WERI-Rb-1 (cell line): ENCODE results near the gene PDE8B.
"Not testable (repeated sequence)": the region's sequence is repeated elsewhere in the genome, so short reads cannot be mapped to it uniquely, and the experiment has no call there.

ENCODE experiments used
- DNase-seq: peaks from one replicate; pipeline ENCODE4 v3.0.0-alpha.2; 2020
- H3K27ac ChIP-seq: fragments of 250-450 bp; sonication (Bioruptor Pico); 2 replicates; pipeline ENCODE4 v1.5.1; 2020; ENCODE audit warnings: mild to moderate bottlenecking, moderate library complexity
- H3K27me3 ChIP-seq: fragments of 250-450 bp; sonication (Bioruptor Pico); 2 replicates; pipeline ENCODE4 v1.5.1; 2021; ENCODE audit warnings: mild to moderate bottlenecking, low read depth, moderate library complexity; ENCODE audit not compliant: insufficient read depth, severe bottlenecking
- H3K36me3 ChIP-seq: fragments of 250-450 bp; sonication (Bioruptor Pico); 2 replicates; pipeline ENCODE4 v1.5.1; 2020; ENCODE audit warnings: mild to moderate bottlenecking, moderate library complexity
- H3K4me3 ChIP-seq: 2 replicates; pipeline ENCODE4 v1.5.1; 2011; ENCODE audit warnings: low read depth, mild to moderate bottlenecking, control low read depth, low read length
- H3K9me3 ChIP-seq: fragments of 250-450 bp; sonication (Bioruptor Pico); 2 replicates; pipeline ENCODE4 v1.5.1; 2021; ENCODE audit warnings: mild to moderate bottlenecking, moderate library complexity; ENCODE audit not compliant: severe bottlenecking
- CTCF ChIP-seq: IDR thresholded peaks from 2 replicates; pipeline ENCODE4 v1.5.1; 2011; ENCODE audit warnings: low read depth, mild to moderate bottlenecking, control low read depth, inconsistent platforms, low read length

The PDE8B gene

GRCh38 chr5:77369566-77369965 is 159.1 kb downstream of the PDE8B start:
- TF ChIP-seq CTCF, result no peak
- Histone ChIP-seq H3K36me3 (no peaks in the 10 kb centered on the region), H3K4me3 (no peak overlapping the region), H3K9me3 (no peaks in the 10 kb centered on the region), H3K27me3 (no peaks in the 10 kb centered on the region), H3K27ac (no peak overlapping the region)
- no peak for DNase-seq

- H3K36me3 ChIP-seq, result no peaks in the 10 kb centered on the region
- no peaks in the 10 kb centered on the region for H3K27me3 ChIP-seq
- H3K9me3 ChIP-seq, result no peaks in the 10 kb centered on the region
- no peak for TF ChIP-seq CTCF
- DNase-seq, result peak; percentile 52
- H3K27ac ChIP-seq, result no peak overlapping the region
- H3K4me3 ChIP-seq, result no peak overlapping the region
These were observed 164.2 kb downstream of the PDE8B start for GRCh38 chr5:77374686-77375085.

- no peak overlapping the region for H3K27ac ChIP-seq
- DNase-seq, result no peak
- H3K36me3 ChIP-seq, result no peaks in the 10 kb centered on the region
- H3K4me3 ChIP-seq, result no peak overlapping the region
- no peaks in the 10 kb centered on the region for H3K27me3 ChIP-seq
- TF ChIP-seq CTCF, result no peak
- no peaks in the 10 kb centered on the region for H3K9me3 ChIP-seq
These were observed 166.3 kb downstream of the PDE8B start for GRCh38 chr5:77376609-77377300.

DNA sequence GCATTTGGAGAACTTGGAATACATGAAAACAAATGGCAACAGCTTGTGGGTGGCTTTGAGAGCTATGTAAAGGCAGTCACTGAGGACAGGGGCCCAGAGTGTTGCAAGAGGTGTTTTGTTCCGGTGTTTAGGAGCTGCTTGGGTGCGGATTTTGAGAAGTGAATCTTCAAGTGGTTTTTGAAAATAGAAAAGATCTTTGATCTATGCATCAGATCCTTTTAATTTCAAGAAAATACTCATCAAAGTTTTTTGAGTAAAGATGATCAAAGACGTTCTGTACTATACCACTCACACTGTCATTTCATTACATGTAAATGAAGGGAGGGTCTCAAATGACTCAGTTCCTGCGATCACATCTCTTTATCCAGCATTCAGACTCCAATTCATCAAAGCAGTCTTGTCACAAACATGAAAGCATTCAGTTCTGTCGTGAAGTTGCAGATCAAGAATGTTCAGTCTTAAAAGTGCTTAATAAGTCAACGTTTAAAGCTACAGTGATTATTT is 169.1 kb downstream of the PDE8B start:
- no peak for DNase-seq
- no peaks in the 10 kb centered on the region for H3K36me3 ChIP-seq
- H3K9me3 ChIP-seq, result no peaks in the 10 kb centered on the region
- no peak overlapping the region for H3K4me3 ChIP-seq
- no peaks in the 10 kb centered on the region for H3K27me3 ChIP-seq
- TF ChIP-seq CTCF, result no peak
- no peak overlapping the region for H3K27ac ChIP-seq

DNA sequence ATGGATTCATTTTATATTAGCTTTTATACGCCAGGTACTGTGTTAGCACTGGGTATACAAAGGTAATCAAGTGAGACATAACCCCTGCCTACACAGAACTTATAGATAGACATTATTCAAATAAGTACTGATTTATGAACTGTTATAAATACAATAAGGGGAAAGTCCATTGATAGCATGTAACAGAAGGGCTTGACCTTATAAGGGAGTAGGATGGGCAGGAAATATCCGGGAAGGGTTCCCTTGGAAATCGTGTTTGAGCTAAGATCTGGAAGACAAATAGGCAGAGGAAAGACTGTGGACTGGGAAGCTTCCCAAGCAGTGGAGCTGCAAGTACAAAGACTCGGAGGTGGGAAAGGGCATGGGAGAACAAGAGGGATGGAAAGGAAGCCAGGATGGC is 170.2 kb downstream of the PDE8B start:
- no peak for DNase-seq
- Histone ChIP-seq H3K4me3 (no peak overlapping the region), H3K27ac (no peak overlapping the region), H3K27me3 (no peaks in the 10 kb centered on the region), H3K9me3 (no peaks in the 10 kb centered on the region), H3K36me3 (no peaks in the 10 kb centered on the region)
- TF ChIP-seq CTCF, result no peak

GRCh38 chr5:77383336-77383735 is 172.9 kb downstream of the PDE8B start:
- not testable (repeated sequence) for H3K27ac ChIP-seq, H3K27me3 ChIP-seq, H3K36me3 ChIP-seq, H3K9me3 ChIP-seq, DNase-seq, H3K4me3 ChIP-seq

DNA sequence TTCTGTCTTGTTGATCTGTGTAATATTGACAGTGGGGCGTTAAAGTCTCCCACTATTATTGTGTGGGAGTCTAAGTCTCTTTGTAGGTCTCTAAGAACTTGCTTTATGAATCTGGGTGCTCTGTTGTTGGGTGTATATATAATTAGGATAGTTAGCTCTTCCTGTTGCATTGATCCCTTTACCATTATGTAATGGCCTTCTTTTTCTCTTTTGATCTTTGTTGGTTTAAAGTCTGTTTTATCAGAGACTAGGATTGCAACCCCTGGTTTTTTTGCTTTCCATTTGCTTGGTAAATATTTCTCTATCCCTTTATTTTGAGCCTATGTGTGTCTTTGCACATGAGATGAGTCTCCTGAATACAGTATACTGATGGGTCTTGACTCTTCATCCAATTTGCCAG is 175.9 kb downstream of the PDE8B start:
- H3K36me3 ChIP-seq, DNase-seq, H3K4me3 ChIP-seq, H3K27ac ChIP-seq, H3K27me3 ChIP-seq, H3K9me3 ChIP-seq: not testable (repeated sequence)
